ENCODE results near the gene HADHB. TPM values are rescaled to one million over a fixed set of nuclear protein-coding genes. Genes with fewer than 3 reads are reported as not detected.

HADHB gene
- total RNA-seq, 1 donor from 2014 or later, result 96.8 TPM

DNA sequence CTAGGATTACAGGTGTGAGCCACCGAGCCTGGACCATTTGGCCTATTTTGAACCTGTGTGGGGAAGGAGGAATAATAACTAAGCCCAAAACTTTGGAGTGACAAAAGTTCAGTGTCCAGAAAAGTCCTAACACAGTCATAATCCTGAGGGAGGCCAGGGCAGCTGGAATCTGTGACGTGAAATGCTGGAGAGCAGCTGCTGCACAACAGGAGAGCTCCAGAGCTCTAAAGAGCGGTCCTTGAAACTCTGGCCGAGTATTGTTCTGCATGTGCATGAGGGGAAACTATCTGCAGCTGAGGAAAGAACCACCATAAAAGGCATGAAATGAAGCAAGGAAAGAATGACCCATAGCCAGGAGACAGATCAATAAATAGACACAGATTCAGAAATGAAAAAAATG, 28.2 kb upstream of the HADHB start:
- H3K27ac Mint-ChIP-seq (ENCODE audit: unreplicated experiment), result no peak overlapping the region
- H3K4me3 Mint-ChIP-seq (ENCODE audit: unreplicated experiment), result no peak overlapping the region
- H3K4me1 Mint-ChIP-seq (ENCODE audit: low read depth), result no peaks in the 10 kb centered on the region
- TF ChIP-seq, protein P1, sequence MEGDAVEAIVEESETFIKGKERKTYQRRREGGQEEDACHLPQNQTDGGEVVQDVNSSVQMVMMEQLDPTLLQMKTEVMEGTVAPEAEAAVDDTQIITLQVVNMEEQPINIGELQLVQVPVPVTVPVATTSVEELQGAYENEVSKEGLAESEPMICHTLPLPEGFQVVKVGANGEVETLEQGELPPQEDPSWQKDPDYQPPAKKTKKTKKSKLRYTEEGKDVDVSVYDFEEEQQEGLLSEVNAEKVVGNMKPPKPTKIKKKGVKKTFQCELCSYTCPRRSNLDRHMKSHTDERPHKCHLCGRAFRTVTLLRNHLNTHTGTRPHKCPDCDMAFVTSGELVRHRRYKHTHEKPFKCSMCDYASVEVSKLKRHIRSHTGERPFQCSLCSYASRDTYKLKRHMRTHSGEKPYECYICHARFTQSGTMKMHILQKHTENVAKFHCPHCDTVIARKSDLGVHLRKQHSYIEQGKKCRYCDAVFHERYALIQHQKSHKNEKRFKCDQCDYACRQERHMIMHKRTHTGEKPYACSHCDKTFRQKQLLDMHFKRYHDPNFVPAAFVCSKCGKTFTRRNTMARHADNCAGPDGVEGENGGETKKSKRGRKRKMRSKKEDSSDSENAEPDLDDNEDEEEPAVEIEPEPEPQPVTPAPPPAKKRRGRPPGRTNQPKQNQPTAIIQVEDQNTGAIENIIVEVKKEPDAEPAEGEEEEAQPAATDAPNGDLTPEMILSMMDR (IDR thresholded peaks at IDR 0.05), result no peak
- H3K9me3 Mint-ChIP-seq (ENCODE audit: low read depth), result peaks cover 7% of the 10 kb centered on the region
- DNase-seq (ENCODE audit: low spot score), result no peak
- no peaks in the 10 kb centered on the region for H3K27me3 Mint-ChIP-seq (ENCODE audit: low read depth)
- H3K36me3 Mint-ChIP-seq (ENCODE audit: low read depth), result peaks cover 46% of the 10 kb centered on the region

DNA sequence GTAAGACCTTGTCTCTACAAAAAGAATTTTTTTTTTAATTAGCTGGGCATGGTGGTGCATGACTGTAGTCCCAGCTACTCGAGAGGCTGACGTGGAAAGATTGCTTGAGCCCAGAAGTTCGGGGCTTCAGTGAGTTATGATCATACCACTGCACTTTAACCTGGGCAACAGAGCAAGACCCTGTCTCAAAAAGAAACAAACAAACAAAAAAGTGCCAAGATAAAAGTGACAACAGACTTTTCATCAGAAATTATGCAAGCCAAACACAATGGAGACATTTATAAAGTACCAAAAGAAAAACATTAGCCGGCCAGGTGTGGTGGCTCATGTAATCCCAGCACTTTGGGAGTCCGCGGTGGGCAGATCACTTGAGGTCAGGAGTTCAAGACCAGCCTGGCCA, 27.0 kb upstream of the HADHB start:
- Mint-ChIP-seq H3K27ac (ENCODE audit: unreplicated experiment) (no peak overlapping the region), H3K36me3 (ENCODE audit: low read depth) (peaks cover 46% of the 10 kb centered on the region)

DNA sequence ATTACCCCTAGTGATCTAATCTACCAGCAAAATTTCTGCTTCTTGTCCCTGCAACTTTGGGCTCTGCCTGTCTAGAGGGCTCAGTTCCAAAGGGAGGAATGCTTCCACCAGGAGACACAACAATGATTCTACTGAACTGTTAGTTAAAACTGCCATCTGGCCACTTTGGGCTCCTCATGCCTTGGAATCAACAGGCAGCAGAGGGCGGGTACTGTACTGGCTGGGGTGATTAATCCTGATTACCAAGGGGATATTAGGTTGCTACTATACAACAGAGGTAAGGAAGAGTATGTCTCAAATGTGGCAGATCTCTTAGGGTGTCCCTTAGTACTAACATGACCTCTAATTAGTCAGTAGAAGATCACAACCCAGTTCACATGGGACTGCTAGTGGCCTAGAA, 21.7 kb upstream of the HADHB start:
- H3K27ac Mint-ChIP-seq (ENCODE audit: unreplicated experiment), result no peak overlapping the region
- peaks cover 39% of the 10 kb centered on the region for H3K36me3 Mint-ChIP-seq (ENCODE audit: low read depth)
- H3K27me3 Mint-ChIP-seq (ENCODE audit: low read depth), result no peaks in the 10 kb centered on the region
- no peak overlapping the region for H3K4me3 Mint-ChIP-seq (ENCODE audit: unreplicated experiment)
- TF ChIP-seq, protein P1 (IDR thresholded peaks at IDR 0.05), result no peak
- H3K9me3 Mint-ChIP-seq (ENCODE audit: low read depth), result peaks cover 5% of the 10 kb centered on the region
- DNase-seq (ENCODE audit: low spot score), result no peak
- no peaks in the 10 kb centered on the region for H3K4me1 Mint-ChIP-seq (ENCODE audit: low read depth)

More for the DNA sequence above, 27.0 kb upstream of the HADHB start:
- Mint-ChIP-seq H3K9me3 (ENCODE audit: low read depth) (peaks cover 7% of the 10 kb centered on the region), H3K4me3 (ENCODE audit: unreplicated experiment) (no peak overlapping the region), H3K4me1 (ENCODE audit: low read depth) (no peaks in the 10 kb centered on the region), H3K27me3 (ENCODE audit: low read depth) (no peaks in the 10 kb centered on the region)
- TF ChIP-seq, protein P1 (IDR thresholded peaks at IDR 0.05), result no peak
- no peak for DNase-seq (ENCODE audit: low spot score)

DNA sequence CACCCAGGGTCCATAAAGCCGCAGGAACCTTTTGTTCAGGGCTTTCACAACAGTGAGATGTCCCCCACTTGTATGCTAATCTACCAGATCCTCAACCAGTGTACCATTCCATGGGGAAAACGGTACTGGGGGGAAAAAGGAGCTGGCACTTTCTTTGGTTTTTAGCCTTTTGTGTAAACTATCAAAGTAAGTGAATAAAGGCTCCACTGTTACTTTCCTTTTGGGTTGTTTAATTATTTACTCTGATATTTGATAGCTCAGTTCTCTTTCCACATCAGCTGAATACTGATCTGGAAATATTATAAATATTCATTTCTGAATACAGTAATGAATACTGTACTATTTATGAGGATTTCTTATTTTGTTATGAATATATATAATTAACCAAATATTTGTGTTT, 20.6 kb upstream of the HADHB start:
- Mint-ChIP-seq H3K27me3 (ENCODE audit: low read depth) (no peaks in the 10 kb centered on the region), H3K9me3 (ENCODE audit: low read depth) (peaks cover 5% of the 10 kb centered on the region), H3K4me1 (ENCODE audit: low read depth) (no peaks in the 10 kb centered on the region), H3K4me3 (ENCODE audit: unreplicated experiment) (no peak overlapping the region), H3K36me3 (ENCODE audit: low read depth) (peaks cover 42% of the 10 kb centered on the region), H3K27ac (ENCODE audit: unreplicated experiment) (no peak overlapping the region)
- TF ChIP-seq, protein P1 (IDR thresholded peaks at IDR 0.05), result no peak
- no peak for DNase-seq (ENCODE audit: low spot score)

DNA sequence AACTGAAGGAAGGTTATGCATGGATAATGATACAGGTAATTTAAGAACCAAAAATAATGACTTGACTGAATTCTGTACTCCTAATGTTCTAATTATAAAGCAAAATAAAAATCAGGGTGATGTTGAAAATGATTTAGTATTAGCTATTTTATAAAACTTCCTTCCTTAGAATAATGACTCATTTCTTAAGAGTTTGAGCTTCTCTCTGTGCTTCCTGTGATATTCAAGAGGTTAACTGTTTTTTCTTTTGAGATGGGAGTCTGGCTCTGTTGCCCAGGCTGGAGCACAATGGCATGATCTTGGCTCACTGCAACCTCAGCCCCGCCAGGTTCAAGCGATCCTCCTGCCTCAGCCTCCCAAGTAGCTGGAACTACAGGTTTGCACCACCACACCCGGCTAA, 15.1 kb upstream of the HADHB start:
- TF ChIP-seq, protein P1 (IDR thresholded peaks at IDR 0.05), result no peak
- peaks cover 4% of the 10 kb centered on the region for H3K4me1 Mint-ChIP-seq (ENCODE audit: low read depth)
- H3K27me3 Mint-ChIP-seq (ENCODE audit: low read depth), result no peaks in the 10 kb centered on the region
- peaks cover 5% of the 10 kb centered on the region for H3K9me3 Mint-ChIP-seq (ENCODE audit: low read depth)
- no peak overlapping the region for H3K4me3 Mint-ChIP-seq (ENCODE audit: unreplicated experiment)
- H3K36me3 Mint-ChIP-seq (ENCODE audit: low read depth), result peaks cover 42% of the 10 kb centered on the region
- no peak overlapping the region for H3K27ac Mint-ChIP-seq (ENCODE audit: unreplicated experiment)
- DNase-seq (ENCODE audit: low spot score), result no peak

Measured in chondrocyte (in vitro differentiated cells).